ENCODE measurements around the gene PRR36. TPM values are rescaled to one million over a fixed set of nuclear protein-coding genes. Genes with fewer than 3 reads are reported as not detected.

PRR36 gene
- total and polyA plus RNA-seq, 12 donors, result 0.22 to 5.2 (median 1.1) TPM; not detected in 1

GRCh38 chr19:7899751-7900378, 25.7 kb upstream of the PRR36 start:
- WGBS, 4 donors, result 93 to 96% (median 95%) methylated on average over 11 to 34 of the region's 34 CpGs
- intact Hi-C loops (cut with DNase I), result loop anchor here in 1 of 2 donors (5.0 kb wide), 1 partner anchor 38 kb away; no protein-coding TSS in a partner anchor
- Histone ChIP-seq H3K27ac (no peak overlapping the region), H3K27me3 (no peaks in the 10 kb centered on the region), H3K9me3 (replicated peaks in 1 of 3) (no peaks in the 10 kb centered on the region), H3K4me1 (replicated peaks in 1 of 2) (peaks cover 14 to 15% of the 10 kb centered on the region in 2 donors), H3K4me3 (no peak overlapping the region), H3K36me3 (replicated peaks in 1 of 2) (no peaks in the 10 kb centered on the region)
- no peak for TF ChIP-seq POLR2A (IDR thresholded peaks at IDR 0.05)
- TF ChIP-seq, protein P1, sequence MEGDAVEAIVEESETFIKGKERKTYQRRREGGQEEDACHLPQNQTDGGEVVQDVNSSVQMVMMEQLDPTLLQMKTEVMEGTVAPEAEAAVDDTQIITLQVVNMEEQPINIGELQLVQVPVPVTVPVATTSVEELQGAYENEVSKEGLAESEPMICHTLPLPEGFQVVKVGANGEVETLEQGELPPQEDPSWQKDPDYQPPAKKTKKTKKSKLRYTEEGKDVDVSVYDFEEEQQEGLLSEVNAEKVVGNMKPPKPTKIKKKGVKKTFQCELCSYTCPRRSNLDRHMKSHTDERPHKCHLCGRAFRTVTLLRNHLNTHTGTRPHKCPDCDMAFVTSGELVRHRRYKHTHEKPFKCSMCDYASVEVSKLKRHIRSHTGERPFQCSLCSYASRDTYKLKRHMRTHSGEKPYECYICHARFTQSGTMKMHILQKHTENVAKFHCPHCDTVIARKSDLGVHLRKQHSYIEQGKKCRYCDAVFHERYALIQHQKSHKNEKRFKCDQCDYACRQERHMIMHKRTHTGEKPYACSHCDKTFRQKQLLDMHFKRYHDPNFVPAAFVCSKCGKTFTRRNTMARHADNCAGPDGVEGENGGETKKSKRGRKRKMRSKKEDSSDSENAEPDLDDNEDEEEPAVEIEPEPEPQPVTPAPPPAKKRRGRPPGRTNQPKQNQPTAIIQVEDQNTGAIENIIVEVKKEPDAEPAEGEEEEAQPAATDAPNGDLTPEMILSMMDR (IDR thresholded peaks at IDR 0.05), result no peak
- peak in 2 of 7 donors; percentile 22 to 32 for DNase-seq

DNA sequence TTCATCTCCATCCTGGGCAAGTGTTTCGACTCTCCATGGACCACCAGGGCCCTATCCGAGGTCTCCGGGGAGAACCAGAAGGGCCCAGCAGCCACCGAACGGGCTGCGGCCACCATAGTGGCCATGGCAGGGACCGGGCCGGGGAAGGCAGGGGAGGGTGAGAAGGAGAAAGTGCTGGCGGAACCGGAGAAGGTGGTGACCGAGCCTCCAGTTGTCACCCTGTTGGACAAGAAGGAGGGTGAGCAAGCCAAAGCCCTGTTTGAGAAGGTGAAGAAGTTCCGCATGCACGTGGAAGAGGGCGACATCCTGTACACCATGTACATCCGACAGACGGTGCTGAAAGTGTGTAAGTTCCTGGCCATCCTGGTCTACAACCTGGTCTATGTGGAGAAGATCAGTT, 24.8 kb upstream of the PRR36 start:
- intact Hi-C loops (cut with DNase I), result no loop called here
- Histone ChIP-seq H3K27me3 (no peaks in the 10 kb centered on the region), H3K36me3 (replicated peaks in 1 of 2) (no peaks in the 10 kb centered on the region), H3K27ac (no peak overlapping the region), H3K4me1 (replicated peaks in 1 of 2) (peaks cover 8 to 10% of the 10 kb centered on the region in 2 donors), H3K9me3 (replicated peaks in 1 of 3) (no peaks in the 10 kb centered on the region), H3K4me3 (no peak overlapping the region)
- TF ChIP-seq POLR2A (IDR thresholded peaks at IDR 0.05), result no peak
- TF ChIP-seq, protein P1 (IDR thresholded peaks at IDR 0.05), result no peak
- DNase-seq, result no peak
- WGBS, 4 donors, result 96 to 97% (median 96%) methylated on average over 16 of the region's 16 CpGs

DNA sequence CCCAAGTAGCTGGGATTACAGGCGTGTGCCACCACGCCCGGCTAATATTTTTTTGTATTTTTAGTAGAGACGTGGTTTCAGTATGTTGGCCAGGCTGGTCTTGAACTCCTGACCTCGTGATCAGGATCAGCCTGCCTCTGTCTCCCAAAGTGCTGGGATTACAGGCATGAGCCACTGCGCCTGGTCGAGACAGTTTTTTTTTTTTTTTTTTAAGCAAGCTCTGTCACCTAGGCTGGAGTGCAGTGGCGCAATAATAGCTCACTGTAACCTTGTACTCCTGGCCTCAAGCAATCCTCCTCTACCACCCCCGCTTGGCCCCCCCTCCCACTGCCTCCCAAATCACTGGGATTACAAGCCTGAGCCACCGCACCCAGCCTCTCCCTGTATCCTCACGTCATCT, 23.1 kb upstream of the PRR36 start:
- peak; percentile 71 to 94 (median 91) for DNase-seq
- no peaks in the 10 kb centered on the region for H3K9me3 ChIP-seq (replicated peaks in 1 of 3)
- intact Hi-C loops (cut with DNase I), result no loop called here
- TF ChIP-seq, protein P1 (IDR thresholded peaks at IDR 0.05), result no peak
- TF ChIP-seq POLR2A (IDR thresholded peaks at IDR 0.05), result no peak
- H3K4me1 ChIP-seq (replicated peaks in 1 of 2), result peaks cover 2 to 8% of the 10 kb centered on the region in 2 donors
- no peak overlapping the region for H3K4me3 ChIP-seq
- no peaks in the 10 kb centered on the region for H3K27me3 ChIP-seq
- H3K36me3 ChIP-seq (replicated peaks in 1 of 2), result no peaks in the 10 kb centered on the region
- H3K27ac ChIP-seq, result peak overlapping the region; percentile 18 to 81 (median 75)
- WGBS, 4 donors, result 46 to 61% (median 55%) methylated on average over 11 of the region's 11 CpGs

DNA sequence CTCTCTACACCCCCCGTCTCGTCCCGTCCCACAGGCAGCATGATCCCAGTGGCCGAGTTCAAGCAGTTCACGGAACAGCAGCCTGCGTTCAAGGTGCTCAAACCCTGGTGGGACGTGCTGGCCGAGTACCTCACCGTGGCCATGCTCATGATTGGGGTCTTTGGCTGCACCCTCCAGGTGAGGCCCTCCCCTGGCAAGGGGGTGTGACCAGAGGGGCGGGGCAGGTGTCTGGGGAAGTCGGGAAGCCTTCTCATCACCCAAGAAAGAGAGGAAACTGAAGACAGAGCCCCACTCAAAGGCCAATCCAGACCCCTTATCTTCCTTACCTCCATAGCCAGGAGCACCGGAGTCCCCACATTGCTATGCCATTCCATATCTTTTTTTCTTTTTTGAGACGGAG, 21.4 kb upstream of the PRR36 start:
- intact Hi-C loops (cut with DNase I), result no loop called here
- Histone ChIP-seq H3K4me1 (replicated peaks in 1 of 2) (peaks cover 0 to 8% of the 10 kb centered on the region in 2 donors), H3K4me3 (no peak overlapping the region), H3K9me3 (replicated peaks in 1 of 3) (no peaks in the 10 kb centered on the region), H3K36me3 (replicated peaks in 1 of 2) (no peaks in the 10 kb centered on the region), H3K27ac (no peak overlapping the region), H3K27me3 (no peaks in the 10 kb centered on the region)
- 86 to 96% (median 88%) methylated on average over 7 to 13 of the region's 13 CpGs for WGBS, 4 donors
- DNase-seq, result peak in 1 of 7 donors; percentile 22
- no peak for TF ChIP-seq POLR2A (IDR thresholded peaks at IDR 0.05)
- TF ChIP-seq, protein P1 (IDR thresholded peaks at IDR 0.05), result no peak

Data from adrenal gland (tissue), 12 donors.